ENCODE data around the gene CDH23.

CDH23 gene

DNA sequence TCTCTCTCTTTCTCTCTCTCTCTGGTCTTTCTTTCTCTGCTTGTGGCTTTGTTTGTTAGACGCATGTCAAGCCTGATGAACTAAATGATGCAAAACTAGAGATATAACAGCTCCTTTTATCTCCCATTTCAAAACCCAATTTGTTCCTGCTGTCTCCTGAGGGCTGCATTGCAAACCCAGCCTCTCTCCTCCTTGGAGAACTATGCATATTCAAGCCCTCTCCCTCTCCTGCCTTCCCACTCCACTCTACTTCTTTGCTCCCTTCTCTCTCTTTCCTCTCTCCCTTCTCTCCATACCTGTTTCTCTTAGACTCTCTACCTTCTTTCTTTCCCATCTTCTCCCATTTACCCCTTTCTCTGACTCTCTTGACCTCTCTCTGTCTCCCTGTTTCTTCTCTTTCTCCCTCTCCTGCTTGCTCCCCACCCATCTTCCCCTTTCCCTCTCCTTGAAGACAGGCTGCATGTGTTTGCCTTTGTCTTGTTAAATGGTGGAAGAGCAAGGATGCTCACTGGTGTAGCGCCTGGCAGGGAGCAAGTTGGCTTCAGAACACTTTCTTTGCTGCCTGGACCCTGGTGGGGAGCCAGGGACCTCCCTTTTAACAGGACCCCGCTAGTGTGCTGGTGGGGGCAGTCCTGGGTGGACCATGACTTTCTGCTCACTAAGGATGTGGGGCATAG, 142.9 kb downstream of the CDH23 start:
- DNase-seq (ENCODE audit: low read depth), result no peak
- TF ChIP-seq, protein P1, sequence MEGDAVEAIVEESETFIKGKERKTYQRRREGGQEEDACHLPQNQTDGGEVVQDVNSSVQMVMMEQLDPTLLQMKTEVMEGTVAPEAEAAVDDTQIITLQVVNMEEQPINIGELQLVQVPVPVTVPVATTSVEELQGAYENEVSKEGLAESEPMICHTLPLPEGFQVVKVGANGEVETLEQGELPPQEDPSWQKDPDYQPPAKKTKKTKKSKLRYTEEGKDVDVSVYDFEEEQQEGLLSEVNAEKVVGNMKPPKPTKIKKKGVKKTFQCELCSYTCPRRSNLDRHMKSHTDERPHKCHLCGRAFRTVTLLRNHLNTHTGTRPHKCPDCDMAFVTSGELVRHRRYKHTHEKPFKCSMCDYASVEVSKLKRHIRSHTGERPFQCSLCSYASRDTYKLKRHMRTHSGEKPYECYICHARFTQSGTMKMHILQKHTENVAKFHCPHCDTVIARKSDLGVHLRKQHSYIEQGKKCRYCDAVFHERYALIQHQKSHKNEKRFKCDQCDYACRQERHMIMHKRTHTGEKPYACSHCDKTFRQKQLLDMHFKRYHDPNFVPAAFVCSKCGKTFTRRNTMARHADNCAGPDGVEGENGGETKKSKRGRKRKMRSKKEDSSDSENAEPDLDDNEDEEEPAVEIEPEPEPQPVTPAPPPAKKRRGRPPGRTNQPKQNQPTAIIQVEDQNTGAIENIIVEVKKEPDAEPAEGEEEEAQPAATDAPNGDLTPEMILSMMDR (IDR thresholded peaks at IDR 0.05; ENCODE audit: insufficient read depth, low read depth, low read length, missing control alignments), result no peak
- no peak overlapping the region for H3K4me3 ChIP-seq (ENCODE audit: low read length)

GRCh38 chr10:71542478-71542877, 145.8 kb downstream of the CDH23 start:
- TF ChIP-seq, protein P1 (IDR thresholded peaks at IDR 0.05; ENCODE audit: insufficient read depth, low read depth, low read length, missing control alignments), result no peak
- H3K4me3 ChIP-seq (ENCODE audit: low read length), result no peak overlapping the region
- DNase-seq (ENCODE audit: low read depth), result peak; percentile 10

DNA sequence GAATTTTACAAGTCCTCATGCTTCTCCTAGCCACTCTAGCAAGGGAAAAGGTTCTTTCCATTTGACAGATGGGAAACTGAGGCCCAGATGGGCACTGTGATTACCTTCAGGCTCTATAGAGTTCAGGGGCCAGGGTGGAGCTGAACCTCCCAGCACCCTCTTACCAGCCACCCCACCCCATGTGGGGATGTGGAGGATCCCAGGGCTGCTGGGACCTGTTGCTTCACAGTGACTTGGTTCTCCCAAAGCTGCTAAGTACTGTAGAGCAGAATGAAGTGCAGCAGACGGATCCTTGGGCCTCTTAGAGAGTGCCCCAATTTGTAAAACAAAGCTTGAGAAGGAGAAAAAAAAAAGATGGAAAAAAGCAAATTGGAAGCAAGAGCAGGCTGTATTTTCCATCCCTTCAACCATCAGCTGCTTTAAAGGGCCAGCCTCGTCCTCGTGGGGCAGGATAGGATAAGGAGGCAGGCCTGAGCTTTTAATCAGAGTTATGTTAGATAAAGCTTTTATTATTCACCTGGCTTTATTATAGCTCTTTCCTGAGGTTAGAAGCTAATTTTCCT, 147.0 kb downstream of the CDH23 start:
- no peak for DNase-seq (ENCODE audit: low read depth)
- TF ChIP-seq, protein P1 (IDR thresholded peaks at IDR 0.05; ENCODE audit: insufficient read depth, low read depth, low read length, missing control alignments), result no peak
- H3K4me3 ChIP-seq (ENCODE audit: low read length), result no peak overlapping the region

GRCh38 chr10:71545001-71545400, 148.3 kb downstream of the CDH23 start:
- DNase-seq (ENCODE audit: low read depth), result no peak
- TF ChIP-seq, protein P1 (IDR thresholded peaks at IDR 0.05; ENCODE audit: insufficient read depth, low read depth, low read length, missing control alignments), result no peak
- no peak overlapping the region for H3K4me3 ChIP-seq (ENCODE audit: low read length)

GRCh38 chr10:71546220-71546619, 149.5 kb downstream of the CDH23 start:
- TF ChIP-seq, protein P1 (IDR thresholded peaks at IDR 0.05; ENCODE audit: insufficient read depth, low read depth, low read length, missing control alignments), result no peak
- no peak for DNase-seq (ENCODE audit: low read depth)

DNA sequence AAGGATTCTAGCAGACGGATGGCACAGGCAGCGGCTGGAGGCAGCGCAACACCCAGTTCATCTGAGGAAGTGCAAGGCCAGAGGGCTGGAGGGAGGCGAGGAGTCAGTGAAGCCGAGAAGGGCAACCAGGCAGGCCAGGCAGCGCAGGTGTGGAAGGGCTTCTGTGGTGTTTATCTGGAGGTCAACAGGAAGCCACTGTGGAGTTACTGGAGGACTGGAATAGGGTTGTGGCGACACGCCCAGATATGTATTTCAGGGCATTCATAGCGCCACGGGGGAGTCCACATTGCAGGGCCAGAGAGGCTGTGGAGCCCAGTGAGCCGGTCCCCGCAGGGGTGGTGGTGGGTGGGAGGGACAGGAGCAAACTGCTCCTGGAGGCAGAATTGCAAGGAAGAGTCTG, 150.6 kb downstream of the CDH23 start:
- no peak overlapping the region for H3K4me3 ChIP-seq (ENCODE audit: low read length)
- TF ChIP-seq, protein P1 (IDR thresholded peaks at IDR 0.05; ENCODE audit: insufficient read depth, low read depth, low read length, missing control alignments), result no peak
- no peak for DNase-seq (ENCODE audit: low read depth)

More at GRCh38 chr10:71546220-71546619, 149.5 kb downstream of the CDH23 start:
- no peak overlapping the region for H3K4me3 ChIP-seq (ENCODE audit: low read length)

Data from epithelial cell of esophagus (primary cell).